ENCODE results near the gene PNPLA6. TPM values are rescaled to one million over a fixed set of nuclear protein-coding genes. Genes with fewer than 3 reads are reported as not detected.

The PNPLA6 gene
- total and polyA plus RNA-seq, 2 of the 13 experiments (the other 11 are each of a cell fraction or from before 2014, with no cell fraction given): 24.9 to 28.2 TPM

- TF ChIP-seq ZNF281 (CRISPR knock-in tag; IDR thresholded peaks at IDR 0.05; ENCODE audit: borderline replicate concordance) (0 out of 2 replicates have a peak, but pooled peaks have one; percentile 10), HDAC2 (CRISPR knock-in tag; IDR thresholded peaks at IDR 0.05) (peak; percentile 12; the same call in 1 of the 2 replicates), CAMTA2 (CRISPR knock-in tag; IDR thresholded peaks at IDR 0.05; ENCODE audit: borderline replicate concordance) (no peak), THAP11 (CRISPR knock-in tag; IDR thresholded peaks at IDR 0.05) (peak; percentile 51; the same call in 1 of the 2 replicates), ZNF543 (CRISPR knock-in tag; IDR thresholded peaks at IDR 0.05) (0 out of 2 replicates have a peak, but pooled peaks have one; percentile 20), ZNF317 (CRISPR knock-in tag; IDR thresholded peaks at IDR 0.05) (0 out of 2 replicates have a peak, but pooled peaks have one; percentile 48), FOXK2 (IDR thresholded peaks at IDR 0.05) (no peak; the same call in 1 of the 2 replicates), NFKB2 (CRISPR knock-in tag; IDR thresholded peaks at IDR 0.05; ENCODE audit: borderline replicate concordance) (peak; percentile 57; the same call in 1 of the 2 replicates), CCAR2 (optimal IDR thresholded peaks at IDR 0.05; ENCODE audit: low read depth, low read length) (no peak), ZNF362 (CRISPR knock-in tag; IDR thresholded peaks at IDR 0.05; ENCODE audit: borderline replicate concordance) (peak; percentile 80; the same call in 1 of the 2 replicates), ZNF580 (CRISPR knock-in tag; IDR thresholded peaks at IDR 0.05; ENCODE audit: borderline replicate concordance, low read depth) (0 out of 2 replicates have a peak, but pooled peaks have one; percentile 66), RARA (CRISPR knock-in tag; IDR thresholded peaks at IDR 0.05) (peak; percentile 44; the same call in 1 of the 2 replicates), ZNF414 (CRISPR knock-in tag; IDR thresholded peaks at IDR 0.05) (0 out of 2 replicates have a peak, but pooled peaks have one; percentile 20), HOXA3 (CRISPR knock-in tag; IDR thresholded peaks at IDR 0.05) (peak; percentile 51; the same call in 1 of the 2 replicates), AFF4 (CRISPR knock-in tag; IDR thresholded peaks at IDR 0.05) (no peak), ZMYM2 (CRISPR knock-in tag; IDR thresholded peaks at IDR 0.05) (peak; percentile 9; the same call in 1 of the 2 replicates), ZNF350 (CRISPR knock-in tag; IDR thresholded peaks at IDR 0.05; ENCODE audit: borderline replicate concordance, low read depth) (peak; percentile 81), ZNF740 (CRISPR knock-in tag; IDR thresholded peaks at IDR 0.05) (no peak)
Observed at GRCh38 chr19:7494416-7495098, 41.0 kb upstream of the PNPLA6 start (continued).

Data from HepG2 (cell line).